GM12864 (cell line): ENCODE measurements around the gene SGK1.

Experiments used
- DNase-seq: peaks from one replicate; pipeline ENCODE4 v3.0.0-alpha.2; 2011; ENCODE audit warnings: low read depth
- H3K4me3 ChIP-seq: 2 replicates; pipeline ENCODE4 v1.5.1; 2011; ENCODE audit warnings: mild to moderate bottlenecking, low read depth, low read length, control low read depth
- TF ChIP-seq, protein P1 (sequence below): IDR thresholded peaks from 2 replicates; pipeline ENCODE4 v1.5.1; 2011; ENCODE audit warnings: low read depth, mild to moderate bottlenecking, moderate library complexity, low read length, control low read depth, inconsistent platforms; ENCODE audit errors: missing control alignments

The SGK1 gene

GRCh38 chr6:134134654-134135053 is 183.3 kb downstream of the SGK1 start:
- no peak overlapping the region for H3K4me3 ChIP-seq
- DNase-seq, result no peak
- TF ChIP-seq, protein P1, sequence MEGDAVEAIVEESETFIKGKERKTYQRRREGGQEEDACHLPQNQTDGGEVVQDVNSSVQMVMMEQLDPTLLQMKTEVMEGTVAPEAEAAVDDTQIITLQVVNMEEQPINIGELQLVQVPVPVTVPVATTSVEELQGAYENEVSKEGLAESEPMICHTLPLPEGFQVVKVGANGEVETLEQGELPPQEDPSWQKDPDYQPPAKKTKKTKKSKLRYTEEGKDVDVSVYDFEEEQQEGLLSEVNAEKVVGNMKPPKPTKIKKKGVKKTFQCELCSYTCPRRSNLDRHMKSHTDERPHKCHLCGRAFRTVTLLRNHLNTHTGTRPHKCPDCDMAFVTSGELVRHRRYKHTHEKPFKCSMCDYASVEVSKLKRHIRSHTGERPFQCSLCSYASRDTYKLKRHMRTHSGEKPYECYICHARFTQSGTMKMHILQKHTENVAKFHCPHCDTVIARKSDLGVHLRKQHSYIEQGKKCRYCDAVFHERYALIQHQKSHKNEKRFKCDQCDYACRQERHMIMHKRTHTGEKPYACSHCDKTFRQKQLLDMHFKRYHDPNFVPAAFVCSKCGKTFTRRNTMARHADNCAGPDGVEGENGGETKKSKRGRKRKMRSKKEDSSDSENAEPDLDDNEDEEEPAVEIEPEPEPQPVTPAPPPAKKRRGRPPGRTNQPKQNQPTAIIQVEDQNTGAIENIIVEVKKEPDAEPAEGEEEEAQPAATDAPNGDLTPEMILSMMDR, result no peak

DNA sequence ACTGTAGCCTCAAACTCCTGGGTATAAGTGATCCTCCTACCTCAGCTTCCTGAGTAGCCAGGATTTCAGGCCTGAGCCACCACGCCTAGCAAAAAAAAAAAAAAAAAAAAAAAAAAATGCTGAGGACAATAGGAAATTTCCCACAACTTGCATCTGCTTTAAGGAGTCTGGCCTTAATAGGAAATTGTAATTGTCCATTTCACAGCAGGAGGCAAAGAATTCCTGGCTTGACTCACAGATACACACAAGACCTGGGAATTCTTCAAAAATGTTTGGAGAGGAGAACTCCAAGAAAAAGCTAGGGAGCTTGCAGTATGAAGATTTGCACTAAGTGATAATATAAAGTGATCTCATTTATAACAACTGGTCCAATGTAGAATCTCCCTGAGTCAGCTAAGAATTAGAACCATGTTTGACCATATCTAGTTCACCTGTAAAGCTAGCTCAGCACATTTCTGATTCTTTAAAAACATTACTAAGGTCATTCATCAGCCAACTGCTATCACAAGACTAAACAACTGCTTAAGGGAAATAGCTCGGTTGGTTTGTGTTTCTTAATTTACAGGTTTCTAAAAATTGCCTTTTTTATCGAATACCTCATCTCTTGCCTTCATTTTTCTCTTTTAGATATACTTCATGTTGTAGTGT is 185.3 kb downstream of the SGK1 start:
- TF ChIP-seq, protein P1, result no peak
- DNase-seq, result no peak
- H3K4me3 ChIP-seq, result no peak overlapping the region

DNA sequence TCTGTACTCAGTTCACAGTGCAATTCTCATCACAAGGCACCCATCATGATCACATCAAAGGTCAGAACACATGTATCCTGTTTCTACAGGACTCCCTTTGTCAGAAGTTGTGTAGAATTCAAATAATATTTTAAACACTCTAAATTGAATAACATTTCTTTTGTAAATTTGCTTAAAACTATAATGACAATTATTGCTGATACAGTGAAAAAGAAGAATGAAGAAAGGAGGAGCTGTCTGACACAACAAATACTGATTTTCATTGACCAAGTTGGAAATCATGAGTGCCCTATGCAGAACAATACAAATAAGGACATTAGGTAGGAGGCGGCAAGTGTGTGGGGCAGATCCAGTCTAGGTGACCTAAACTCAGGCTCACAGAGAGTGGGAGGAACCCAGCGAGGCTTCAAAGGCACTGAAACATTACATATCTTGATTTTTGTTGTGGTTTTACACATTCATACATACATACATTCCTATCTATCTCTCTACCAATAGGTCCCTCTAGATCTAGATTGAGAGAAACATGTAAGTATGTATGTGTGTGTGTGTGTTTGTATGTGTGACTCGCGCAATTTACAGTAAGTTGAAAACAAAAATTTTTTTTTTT is 186.3 kb downstream of the SGK1 start:
- DNase-seq, result no peak
- H3K4me3 ChIP-seq, result no peak overlapping the region
- TF ChIP-seq, protein P1, result no peak

DNA sequence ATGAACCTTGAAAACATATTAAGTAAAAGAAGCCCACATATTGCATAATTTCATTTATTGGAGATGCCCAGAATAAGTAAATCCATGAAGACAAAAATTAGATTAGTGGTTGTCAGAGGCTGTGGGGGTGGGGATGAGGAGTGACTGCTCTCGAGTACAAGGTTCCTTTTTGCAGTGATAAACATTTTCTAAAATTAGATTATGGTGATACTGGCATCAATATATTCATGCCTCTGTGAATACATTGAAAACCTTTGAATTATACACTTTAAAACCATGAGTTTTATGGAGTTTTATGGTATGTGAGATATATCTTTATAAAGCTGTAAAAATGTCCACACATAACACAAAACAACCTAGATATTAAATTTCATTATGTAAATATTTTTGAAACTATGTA is 189.8 kb downstream of the SGK1 start:
- no peak overlapping the region for H3K4me3 ChIP-seq
- DNase-seq, result no peak
- TF ChIP-seq, protein P1, result no peak

- no peak overlapping the region for H3K4me3 ChIP-seq
- DNase-seq, result no peak
- TF ChIP-seq, protein P1, result peak; percentile 59
Measured at GRCh38 chr6:134123666-134124208, 194.2 kb downstream of the SGK1 start.

- DNase-seq, result no peak
- TF ChIP-seq, protein P1, result no peak
- H3K4me3 ChIP-seq, result no peak overlapping the region
Measured at GRCh38 chr6:134122775-134123174, 195.1 kb downstream of the SGK1 start.
